Measurements from ENCODE around the gene TRAF3.

TRAF3 gene

GRCh38 chr14:102909911-102910310, 132.7 kb downstream of the TRAF3 start:
- no peak overlapping the region for H3K4me3 ChIP-seq (ENCODE audit: low read depth, low read length)
- TF ChIP-seq, protein P1, sequence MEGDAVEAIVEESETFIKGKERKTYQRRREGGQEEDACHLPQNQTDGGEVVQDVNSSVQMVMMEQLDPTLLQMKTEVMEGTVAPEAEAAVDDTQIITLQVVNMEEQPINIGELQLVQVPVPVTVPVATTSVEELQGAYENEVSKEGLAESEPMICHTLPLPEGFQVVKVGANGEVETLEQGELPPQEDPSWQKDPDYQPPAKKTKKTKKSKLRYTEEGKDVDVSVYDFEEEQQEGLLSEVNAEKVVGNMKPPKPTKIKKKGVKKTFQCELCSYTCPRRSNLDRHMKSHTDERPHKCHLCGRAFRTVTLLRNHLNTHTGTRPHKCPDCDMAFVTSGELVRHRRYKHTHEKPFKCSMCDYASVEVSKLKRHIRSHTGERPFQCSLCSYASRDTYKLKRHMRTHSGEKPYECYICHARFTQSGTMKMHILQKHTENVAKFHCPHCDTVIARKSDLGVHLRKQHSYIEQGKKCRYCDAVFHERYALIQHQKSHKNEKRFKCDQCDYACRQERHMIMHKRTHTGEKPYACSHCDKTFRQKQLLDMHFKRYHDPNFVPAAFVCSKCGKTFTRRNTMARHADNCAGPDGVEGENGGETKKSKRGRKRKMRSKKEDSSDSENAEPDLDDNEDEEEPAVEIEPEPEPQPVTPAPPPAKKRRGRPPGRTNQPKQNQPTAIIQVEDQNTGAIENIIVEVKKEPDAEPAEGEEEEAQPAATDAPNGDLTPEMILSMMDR (IDR thresholded peaks at IDR 0.05; ENCODE audit: control insufficient read depth, extremely low read depth, insufficient read depth), result no peak
- no peak for DNase-seq (ENCODE audit: low read depth)

GRCh38 chr14:102910442-102910841, 133.2 kb downstream of the TRAF3 start:
- DNase-seq (ENCODE audit: low read depth), result no peak
- H3K4me3 ChIP-seq (ENCODE audit: low read depth, low read length), result no peak overlapping the region
- TF ChIP-seq, protein P1 (IDR thresholded peaks at IDR 0.05; ENCODE audit: control insufficient read depth, extremely low read depth, insufficient read depth), result no peak

- DNase-seq (ENCODE audit: low read depth), result no peak
- TF ChIP-seq, protein P1 (IDR thresholded peaks at IDR 0.05; ENCODE audit: control insufficient read depth, extremely low read depth, insufficient read depth), result no peak
- no peak overlapping the region for H3K4me3 ChIP-seq (ENCODE audit: low read depth, low read length)
Measured at GRCh38 chr14:102911541-102911951, 134.3 kb downstream of the TRAF3 start.

DNA sequence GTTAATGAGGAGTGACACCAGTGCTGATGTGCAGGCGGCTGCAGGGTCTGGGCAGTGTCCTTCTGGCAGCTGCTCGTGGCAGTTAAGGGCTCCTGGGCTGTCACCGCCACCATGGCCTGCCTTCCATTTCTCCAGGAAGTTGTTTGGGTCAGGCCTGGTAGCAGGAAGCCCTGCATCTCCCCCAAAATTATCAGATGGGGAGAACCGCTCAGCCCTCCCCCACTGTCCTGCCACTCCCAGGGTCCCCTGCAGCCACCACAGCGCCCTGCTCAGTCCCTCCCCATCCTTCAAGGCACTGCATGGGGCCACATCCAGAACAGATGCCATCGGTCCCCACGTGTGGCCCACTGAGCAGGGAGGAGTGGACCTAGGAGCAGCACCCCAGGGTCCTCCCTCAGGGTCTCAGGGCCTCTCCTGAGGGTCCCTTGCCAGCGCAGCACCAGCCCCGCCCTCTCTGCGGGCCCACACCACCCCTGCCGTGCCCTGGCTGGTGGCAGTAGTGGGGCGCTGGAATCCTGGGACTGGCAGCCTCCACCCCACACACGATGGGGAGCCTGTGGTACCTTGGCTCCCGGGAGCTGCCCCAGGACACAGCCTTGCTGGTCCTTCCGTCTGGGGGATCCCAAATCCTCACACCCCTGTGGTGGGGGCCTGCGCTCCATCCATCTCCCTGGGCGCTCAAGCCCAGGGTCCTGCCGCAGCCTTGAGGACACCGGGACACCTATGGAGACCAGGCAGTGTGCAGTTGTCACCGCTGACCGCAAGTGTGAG, 134.9 kb downstream of the TRAF3 start:
- no peak for DNase-seq (ENCODE audit: low read depth)
- TF ChIP-seq, protein P1 (IDR thresholded peaks at IDR 0.05; ENCODE audit: control insufficient read depth, extremely low read depth, insufficient read depth), result no peak

DNA sequence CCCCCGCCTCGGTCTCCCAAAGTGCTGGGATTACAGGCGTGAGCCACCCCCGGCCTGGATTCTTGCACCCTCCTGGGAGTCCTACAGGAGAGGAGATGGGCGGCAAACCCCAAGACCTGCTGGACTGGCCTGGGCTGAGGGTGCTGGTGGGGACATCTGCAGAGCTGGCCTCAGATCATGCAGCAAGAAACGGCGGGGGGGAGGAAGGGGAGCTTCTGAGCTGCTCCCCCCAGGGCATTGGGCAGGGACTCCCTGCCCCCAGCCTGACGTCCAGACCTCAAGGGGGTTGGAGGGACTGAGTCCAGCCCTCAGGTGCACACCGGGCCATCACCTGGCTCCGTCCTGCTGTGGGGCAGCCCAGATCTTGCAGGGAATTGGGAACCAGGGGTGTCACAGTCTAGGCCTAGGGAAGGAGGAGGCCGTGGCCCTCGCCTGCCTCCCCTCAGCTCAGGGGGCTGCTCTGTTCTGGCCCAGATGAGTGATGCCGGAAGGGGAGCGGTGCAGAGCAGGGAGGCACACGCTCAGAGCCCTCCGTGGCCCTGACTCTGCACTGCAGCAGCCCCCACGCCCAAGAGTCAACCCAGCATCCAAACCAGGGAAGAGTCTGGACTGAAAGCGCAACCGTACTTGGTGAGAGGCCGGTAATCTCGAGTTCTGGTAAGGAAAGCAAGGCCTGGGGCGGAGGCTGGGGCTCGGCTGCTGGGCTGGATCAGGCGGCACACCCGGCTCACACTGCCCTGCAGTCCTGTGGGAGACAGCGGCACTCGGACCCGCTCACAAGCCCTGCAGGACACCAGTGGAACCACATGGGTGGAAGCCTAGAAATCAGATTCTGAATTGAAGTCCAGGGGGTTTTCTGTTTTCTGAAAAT, 136.3 kb downstream of the TRAF3 start:
- DNase-seq (ENCODE audit: low read depth), result no peak
- no peak overlapping the region for H3K4me3 ChIP-seq (ENCODE audit: low read depth, low read length)
- TF ChIP-seq, protein P1 (IDR thresholded peaks at IDR 0.05; ENCODE audit: control insufficient read depth, extremely low read depth, insufficient read depth), result no peak

More for the DNA sequence above, 134.9 kb downstream of the TRAF3 start:
- H3K4me3 ChIP-seq (ENCODE audit: low read depth, low read length), result no peak overlapping the region

- TF ChIP-seq, protein P1 (IDR thresholded peaks at IDR 0.05; ENCODE audit: control insufficient read depth, extremely low read depth, insufficient read depth), result no peak
- no peak overlapping the region for H3K4me3 ChIP-seq (ENCODE audit: low read depth, low read length)
- DNase-seq (ENCODE audit: low read depth), result no peak
Measured at GRCh38 chr14:102914474-102915291, 137.4 kb downstream of the TRAF3 start.
